ENCODE data around the gene HGS.

DNA sequence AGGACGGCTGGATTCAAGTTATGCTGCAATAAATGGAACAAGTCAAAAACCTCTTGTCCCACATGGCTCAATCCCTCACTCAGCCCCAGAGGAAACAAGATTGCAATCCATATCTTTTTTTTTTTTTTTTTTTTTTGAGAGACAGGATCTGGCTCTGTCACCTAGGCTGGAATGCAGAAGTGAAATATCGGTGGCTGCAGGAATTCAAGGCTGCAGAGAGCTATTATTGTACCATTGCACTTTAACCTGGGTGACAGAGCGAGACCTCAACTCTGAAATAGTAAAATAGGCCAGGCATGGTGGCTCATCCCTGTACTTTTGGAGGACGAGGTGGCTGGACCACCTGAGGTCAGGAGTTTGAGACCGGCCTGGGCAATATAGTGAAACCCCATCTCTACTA is 24.8 kb upstream of the HGS start:
- TF ChIP-seq CTCF (IDR thresholded peaks at IDR 0.05) = no peak
- no peak for TF ChIP-seq POLR2AphosphoS5 (IDR thresholded peaks at IDR 0.05; ENCODE audit: low read depth, low read length)
- TF ChIP-seq REST (IDR thresholded peaks at IDR 0.05; ENCODE audit: insufficient read depth in 1 of 2, low read depth in 2 of 2, low read length in 1 of 2) = no peak

Measured in Panc1 (cell line).